GM19351 (cell line): ENCODE measurements around the gene DUSP22.
"Not testable (repeated sequence)": the region's sequence is repeated elsewhere in the genome, so short reads cannot be mapped to it uniquely, and the experiment has no call there.

ENCODE experiments used
- ATAC-seq: cut with Tn5 transposase; IDR thresholded peaks from one replicate; pipeline ENCODE4 v1.9.1; 2021; ENCODE audit warnings: mild to moderate bottlenecking, moderate library complexity; ENCODE audit not compliant: unreplicated experiment

Gene DUSP22

GRCh38 chr6:291697-292505 is at the start of gene DUSP22:
TSS of gene DUSP22 (plus strand) at chr6:292487. CDS start at chr6:292540, 53 bp downstream.
- ATAC-seq, result peak; percentile 47

- ATAC-seq, result no peak
Measured at GRCh38 chr6:246352-246751, 45.9 kb upstream of the DUSP22 start.

GRCh38 chr6:247351-247750 is 44.9 kb upstream of the DUSP22 start:
- no peak for ATAC-seq

GRCh38 chr6:248046-248445 is 44.2 kb upstream of the DUSP22 start:
- not testable (repeated sequence) for ATAC-seq

GRCh38 chr6:250676-251075 is 41.6 kb upstream of the DUSP22 start:
- ATAC-seq, result no peak

GRCh38 chr6:251920-252319 is 40.4 kb upstream of the DUSP22 start:
- no peak for ATAC-seq

- no peak for ATAC-seq
Measured at GRCh38 chr6:252775-253535, 39.3 kb upstream of the DUSP22 start.

- no peak for ATAC-seq
Measured at GRCh38 chr6:254016-254415, 38.3 kb upstream of the DUSP22 start.

GRCh38 chr6:255041-255750 is 37.1 kb upstream of the DUSP22 start:
- ATAC-seq, result no peak

- no peak for ATAC-seq
Measured at GRCh38 chr6:255751-256083, 36.6 kb upstream of the DUSP22 start.

GRCh38 chr6:256169-256568 is 36.1 kb upstream of the DUSP22 start:
- ATAC-seq, result no peak

GRCh38 chr6:257031-257725 is 35.1 kb upstream of the DUSP22 start:
- ATAC-seq, result no peak

GRCh38 chr6:257774-258173 is 34.5 kb upstream of the DUSP22 start:
- peak; percentile 29 for ATAC-seq

- ATAC-seq, result no peak
Measured at GRCh38 chr6:259316-259715, 33.0 kb upstream of the DUSP22 start.

GRCh38 chr6:259901-260508 is 32.3 kb upstream of the DUSP22 start:
- peak; percentile 96 for ATAC-seq

GRCh38 chr6:264626-265025 is 27.7 kb upstream of the DUSP22 start:
- ATAC-seq, result no peak

- no peak for ATAC-seq
Measured at GRCh38 chr6:268394-268935, 23.8 kb upstream of the DUSP22 start.

GRCh38 chr6:273551-274058 is 18.7 kb upstream of the DUSP22 start:
- ATAC-seq, result no peak

- ATAC-seq, result no peak
Measured at GRCh38 chr6:277746-278145, 14.5 kb upstream of the DUSP22 start.

- no peak for ATAC-seq
Measured at GRCh38 chr6:278494-278893, 13.8 kb upstream of the DUSP22 start.
